ENCODE results near the gene ARPC1B.
"Not testable (repeated sequence)": the region's sequence is repeated elsewhere in the genome, so short reads cannot be mapped to it uniquely, and the experiment has no call there.

Gene ARPC1B

DNA sequence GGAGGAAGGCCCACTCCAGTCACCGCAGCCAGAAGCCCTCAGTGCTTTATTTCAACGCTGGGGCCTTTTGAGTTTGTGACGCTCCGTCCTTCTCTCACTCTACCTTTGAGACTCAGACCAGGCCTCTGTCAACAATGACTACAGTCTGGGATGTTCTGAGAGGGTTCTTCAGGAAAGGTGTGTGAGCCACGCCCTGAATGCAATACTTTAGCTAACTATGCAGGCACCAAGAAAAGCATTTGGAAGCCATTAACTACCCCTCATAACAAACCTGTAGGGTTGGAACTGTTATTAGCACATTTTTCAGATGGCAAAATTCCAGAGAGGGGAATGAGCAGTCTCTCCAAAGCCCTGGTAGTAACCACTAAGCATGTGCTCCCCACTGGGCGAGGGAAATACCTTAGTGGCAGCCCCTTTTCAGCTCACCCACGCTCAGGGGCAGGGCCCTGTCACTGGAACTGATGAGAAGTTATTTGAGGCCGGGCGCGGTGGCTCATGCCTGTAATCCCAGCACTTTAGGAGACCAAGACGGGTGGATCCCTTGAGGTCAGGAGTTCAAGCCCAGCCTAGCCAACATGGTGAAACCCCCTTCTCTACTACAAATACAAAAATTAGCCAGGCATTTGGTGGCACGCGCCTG, 5.7 kb upstream of the ARPC1B start:
- DNase-seq: no peak

DNA sequence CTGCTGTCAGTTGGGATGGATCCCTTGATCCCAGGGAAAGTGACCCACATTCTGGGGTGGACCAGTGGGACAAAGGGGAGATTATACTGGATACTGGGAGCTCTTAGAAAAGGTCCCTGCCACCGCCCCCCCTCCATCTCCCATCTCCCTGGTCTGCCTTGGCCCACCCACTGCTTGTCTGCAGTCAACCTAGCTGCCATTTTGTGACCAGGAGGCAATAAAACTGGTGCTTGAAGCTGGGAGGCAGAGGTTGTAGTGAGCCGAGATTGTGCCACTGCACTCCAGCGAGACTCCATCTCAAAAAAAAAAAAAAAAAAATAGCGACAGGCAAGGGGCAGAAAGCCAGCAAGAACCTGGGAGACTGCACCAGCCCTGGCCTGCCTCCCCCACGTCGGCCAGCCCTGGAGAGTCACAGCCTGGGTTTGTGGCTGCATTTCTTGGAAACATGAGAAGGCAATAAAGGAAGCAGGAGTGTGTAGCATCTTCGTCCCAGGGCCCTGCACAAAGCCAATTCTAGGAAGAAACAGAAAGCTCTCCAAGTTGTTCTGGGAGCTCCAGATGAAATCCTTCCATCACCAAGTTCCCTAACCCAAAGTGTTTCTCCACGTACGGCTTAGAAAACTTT, 4.7 kb upstream of the ARPC1B start:
- no peak for DNase-seq

DNA sequence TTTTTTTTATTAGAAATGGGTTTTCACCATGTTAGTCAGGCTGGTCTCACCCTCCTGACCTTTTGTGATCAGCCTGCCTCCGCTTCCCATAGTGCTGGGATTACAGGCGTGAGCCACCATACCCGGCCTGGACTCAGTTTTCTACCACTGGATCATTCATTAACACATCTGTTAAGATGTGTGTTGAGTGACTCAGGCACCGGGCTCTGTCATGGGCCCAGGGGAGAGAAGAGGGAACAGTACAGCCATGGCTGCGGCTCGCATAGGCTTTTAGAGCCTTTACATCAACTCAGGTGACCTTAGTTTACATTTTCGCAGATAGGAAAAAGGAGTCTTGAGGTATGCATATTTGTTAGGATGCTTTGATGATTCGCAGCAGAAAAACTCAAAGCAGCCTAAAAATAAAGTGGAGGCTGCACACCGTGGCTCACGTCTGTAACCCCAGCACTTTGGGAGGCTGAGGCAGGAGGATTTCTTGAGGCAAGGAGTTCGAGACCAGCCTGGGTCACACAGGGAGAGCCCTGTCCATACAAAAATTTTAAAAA, 3.1 kb upstream of the ARPC1B start:
- no peak for DNase-seq

DNA sequence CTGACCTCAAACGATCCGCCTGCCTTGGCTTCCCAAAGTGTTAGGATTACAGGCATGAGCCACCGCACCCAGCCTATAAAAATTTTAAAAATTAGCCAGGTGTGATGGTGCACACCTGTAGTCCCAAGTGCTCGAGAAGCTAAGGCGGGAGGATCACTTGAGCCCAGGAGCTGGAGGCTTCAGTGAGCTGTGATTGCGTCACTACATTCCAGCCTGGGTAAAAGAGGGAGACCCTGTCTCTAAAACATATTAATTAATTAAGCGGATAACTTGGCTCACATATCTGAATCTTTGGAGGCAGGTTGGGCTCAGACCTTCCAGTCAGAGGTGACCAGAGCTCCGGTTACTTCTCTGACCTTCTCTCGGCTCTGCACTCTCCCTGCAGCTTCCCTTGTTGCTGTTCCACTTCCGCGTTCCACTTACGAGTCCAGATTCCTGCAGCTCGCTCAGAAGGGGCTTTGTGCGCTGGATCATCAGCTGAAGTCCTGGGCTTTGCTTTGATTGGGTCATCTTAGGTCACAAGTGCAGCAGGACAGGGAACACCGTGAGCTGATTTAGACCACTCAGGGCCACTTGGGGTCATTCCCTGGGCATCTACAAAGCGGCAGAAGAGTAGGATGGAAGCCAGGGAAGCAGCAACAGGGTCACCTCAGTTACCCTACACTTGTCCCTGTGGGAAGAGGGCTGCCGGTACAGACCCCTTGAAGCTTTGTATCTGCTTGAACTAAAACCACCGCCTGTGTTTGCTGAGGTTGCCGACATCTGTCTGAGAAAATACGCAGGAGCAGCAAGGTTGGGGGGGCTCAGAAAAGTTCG, 2.0 kb upstream of the ARPC1B start:
- DNase-seq: peak in 2 of 56 donors; percentile 14 to 37

DNA sequence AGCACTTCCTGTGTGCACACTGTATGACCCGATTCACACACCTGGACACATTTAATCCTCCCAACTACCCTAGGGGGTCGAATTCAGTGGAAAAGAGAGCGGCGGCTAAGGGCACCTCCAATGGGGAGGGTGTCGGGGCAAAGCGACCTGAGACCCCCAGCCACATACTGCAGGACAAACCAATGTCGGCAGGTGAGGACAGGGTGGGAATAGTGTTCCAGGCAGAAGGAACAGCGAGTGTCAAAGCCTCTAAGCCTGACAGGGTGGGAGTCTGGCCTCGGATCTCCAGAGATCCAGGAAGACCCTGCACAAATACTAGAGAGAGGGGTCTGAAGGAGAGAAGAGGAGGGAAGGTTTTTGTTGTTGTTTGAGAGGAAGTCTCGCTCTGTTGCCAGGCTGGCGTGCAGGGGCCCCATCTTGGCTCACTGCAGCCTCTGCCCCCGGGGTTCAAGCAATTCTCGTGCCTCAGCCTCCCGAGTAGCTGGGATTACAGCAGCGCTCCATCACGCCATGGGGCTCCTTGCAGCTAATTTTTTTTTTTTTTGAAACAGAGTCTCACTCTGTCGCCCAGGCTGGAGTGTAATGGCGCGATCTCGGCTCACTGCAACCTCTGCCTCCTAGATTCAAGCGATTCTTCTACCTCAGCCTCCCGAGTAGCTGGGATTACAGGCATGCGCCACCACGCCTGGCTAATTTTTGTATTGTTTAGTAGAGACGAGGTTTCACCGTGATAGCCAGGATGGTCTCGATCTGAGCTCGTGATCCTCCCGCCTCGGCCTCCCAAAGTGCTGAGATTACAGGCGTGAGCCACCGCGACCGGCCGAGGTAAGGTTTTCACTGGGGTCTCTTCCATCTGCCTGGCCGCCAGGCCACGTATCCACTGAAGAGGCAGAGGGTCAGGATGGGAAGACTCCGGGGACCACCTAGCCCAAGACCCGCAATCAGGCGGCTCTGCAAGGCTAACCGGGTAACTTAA, 1.2 kb upstream of the ARPC1B start:
- no peak for DNase-seq

DNA sequence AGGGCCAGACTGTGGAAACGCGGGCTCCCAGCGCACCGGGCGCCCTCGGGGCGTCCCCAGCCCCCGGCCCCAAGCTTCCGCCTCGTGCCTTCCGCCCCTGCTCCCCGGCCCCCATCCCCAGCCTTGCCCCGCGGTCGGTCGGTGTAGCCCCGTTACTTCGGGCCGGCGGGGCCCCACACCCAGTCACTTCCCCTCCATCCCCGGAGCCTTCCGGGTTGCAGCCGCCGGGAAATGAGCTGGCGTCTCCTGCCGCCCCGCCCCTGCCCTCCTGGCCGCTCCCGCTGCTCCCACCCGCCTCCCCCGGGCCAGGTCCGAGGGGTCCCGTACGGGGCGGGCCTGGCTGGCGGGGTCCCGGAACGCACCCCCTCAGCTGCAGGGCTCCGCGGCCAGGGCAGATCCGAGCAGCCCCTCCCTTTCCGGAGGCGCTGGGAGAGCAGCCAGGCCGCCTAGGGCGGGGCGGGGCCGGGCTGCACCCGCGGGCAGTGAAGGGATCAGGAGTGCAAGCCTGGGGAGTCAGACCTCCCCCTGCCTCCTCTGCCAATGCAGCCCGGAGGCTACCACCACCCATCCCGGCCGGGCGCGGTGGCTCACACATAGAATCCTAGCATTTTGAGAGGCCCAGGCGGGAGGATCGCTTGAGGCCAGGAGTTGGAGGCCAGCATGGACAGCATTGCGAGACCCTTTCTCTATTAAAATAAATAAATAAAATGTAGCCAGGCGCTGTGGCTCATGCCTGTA, 709 bp downstream of the ARPC1B start:
- DNase-seq: peak in 32 of 56 donors; percentile 12 to 68 (median 34)

DNA sequence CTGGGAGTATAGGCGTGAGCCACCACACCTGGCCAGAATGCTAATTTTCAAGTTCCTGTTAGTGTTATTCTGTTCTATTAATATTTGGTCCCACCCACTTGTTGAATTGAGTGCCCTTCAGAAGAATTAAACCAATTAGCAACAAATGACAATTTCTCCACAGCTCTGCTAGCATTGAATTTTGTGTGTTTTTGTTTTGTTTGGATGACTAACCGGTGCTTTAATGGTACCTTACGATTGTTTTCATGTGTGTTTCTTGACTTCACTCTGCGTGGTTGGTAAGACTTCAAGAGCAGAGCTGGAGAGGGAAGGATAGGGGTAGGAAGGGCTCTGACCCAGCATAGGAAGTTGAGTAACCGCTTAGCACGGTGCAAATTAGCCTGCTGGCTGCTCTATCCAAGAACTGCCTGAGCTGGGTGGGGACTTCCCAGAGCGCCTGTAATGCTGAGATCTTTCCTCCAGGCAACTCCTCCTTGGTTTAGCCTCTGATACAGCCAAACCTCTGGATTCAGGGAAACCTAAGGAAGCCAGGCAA, 4.6 kb downstream of the ARPC1B start:
- DNase-seq: peak in 6 of 56 donors; percentile 8 to 35 (median 18)

DNA sequence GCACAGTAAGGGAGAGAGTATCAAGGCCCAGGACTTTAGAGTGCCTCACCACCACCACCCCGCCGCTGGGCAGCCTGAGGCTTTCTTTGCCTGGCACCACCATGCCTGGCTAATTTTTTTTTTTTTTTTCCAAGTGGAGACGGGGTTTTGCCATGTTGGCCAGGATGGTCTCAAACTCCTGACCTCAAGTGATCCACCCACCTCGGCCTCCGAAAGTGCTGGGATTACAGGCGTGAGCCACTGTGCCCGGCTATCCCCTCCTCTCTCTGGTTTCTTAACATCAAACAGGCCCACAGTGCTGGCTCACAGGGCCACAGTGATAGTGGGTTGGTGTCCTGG, 5.1 kb downstream of the ARPC1B start:
- DNase-seq: not testable (repeated sequence)

DNA sequence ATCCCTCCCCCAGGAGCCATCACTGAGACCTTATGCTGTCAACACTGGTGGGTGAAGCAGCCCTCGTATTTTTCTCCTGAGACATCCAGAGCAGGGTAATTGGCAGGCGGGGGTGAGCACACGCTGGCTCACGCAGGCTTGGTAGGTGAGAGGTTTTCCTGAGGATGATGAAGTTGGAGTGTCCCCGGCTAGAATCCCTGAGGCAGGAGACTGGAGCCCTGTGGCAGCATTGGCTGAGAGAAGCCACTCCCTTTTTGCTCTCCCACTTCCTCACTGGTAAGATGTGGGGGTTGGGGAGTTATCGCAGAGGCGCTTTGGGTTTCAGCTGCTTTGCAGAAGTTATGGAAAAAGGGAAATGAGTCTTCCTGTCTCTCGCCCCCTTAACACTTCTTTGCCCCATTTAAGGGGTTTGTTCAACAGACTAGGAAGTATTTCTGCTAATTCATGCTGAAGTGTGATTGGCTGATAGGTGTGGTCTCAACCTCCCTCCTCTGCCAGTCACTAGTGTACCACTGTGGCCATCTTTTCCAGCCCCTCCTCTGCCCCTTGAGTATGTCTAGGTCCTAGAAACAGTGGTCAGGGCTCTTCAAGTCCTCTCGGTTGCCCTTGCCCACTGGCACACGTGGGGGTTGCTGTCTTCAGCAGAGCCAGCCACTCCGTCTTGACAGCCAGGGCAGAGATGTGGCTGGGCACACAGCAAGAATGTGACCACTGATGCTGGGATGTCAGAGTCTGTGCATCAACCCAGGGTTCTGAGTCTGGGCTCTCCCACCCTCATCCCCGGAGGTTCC, 5.7 kb downstream of the ARPC1B start:
- DNase-seq: peak in 34 of 56 donors; percentile 7 to 74 (median 24)

DNA sequence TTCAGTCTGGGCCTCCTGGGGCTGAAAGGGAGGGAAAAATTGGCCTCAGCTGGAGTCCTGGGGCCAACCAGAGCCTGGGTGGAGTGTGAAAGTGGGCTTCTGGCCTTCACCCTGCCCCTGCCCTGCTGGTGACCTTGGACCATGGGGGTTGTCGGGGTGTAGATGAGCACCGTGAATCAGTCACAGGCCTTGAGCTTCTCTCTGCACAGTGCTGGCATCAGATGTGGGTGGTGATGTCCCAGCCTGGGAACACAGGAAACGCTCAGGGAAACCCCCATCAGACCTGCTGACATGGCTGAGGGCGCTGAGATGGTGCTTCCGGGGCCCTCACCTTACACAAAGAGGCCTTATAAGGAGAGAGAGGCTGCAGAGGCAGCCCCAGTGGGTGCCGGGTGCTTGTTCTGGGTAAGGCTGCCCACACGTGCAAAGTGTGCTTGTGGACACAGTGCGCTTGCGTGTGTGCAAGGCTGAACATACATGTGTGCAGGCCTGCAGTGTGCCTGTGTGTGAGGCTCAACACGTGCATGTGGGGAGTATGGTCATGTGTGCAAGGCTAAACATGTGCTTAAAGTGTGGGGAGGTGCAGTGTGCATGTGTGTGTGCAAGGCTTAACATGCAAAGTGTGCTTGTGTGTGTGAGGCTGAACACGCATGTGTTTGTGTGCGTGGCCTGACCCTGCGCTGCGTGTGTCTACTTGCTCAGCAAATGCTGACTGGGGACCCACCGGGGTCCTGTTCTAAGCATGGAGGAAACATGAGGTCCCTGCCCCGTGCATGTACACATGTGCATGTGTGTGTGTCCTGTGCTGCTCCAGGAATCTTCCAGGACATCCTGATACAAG, 6.5 kb downstream of the ARPC1B start:
- no peak for DNase-seq

DNA sequence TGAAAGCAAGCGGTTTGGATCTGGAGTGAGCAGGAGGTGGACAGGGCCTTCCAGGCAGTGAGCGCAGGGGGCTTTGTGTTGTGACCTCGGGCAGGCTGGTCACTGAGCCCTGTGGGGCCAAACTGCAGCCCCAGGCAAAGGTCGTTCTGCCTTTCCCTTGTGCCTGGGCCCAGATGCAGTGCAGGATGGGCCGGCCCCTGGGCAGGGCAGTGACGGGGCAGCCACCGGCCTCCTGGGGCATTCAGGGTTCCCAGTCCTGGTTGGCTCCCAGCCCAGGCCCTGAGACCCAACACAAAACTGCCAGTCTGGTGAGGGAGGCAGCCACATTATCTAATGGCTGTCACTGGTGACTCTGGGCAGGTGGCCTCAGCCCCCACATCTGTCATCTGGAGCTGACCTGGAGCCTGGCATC, 7.1 kb downstream of the ARPC1B start:
- DNase-seq: no peak

DNA sequence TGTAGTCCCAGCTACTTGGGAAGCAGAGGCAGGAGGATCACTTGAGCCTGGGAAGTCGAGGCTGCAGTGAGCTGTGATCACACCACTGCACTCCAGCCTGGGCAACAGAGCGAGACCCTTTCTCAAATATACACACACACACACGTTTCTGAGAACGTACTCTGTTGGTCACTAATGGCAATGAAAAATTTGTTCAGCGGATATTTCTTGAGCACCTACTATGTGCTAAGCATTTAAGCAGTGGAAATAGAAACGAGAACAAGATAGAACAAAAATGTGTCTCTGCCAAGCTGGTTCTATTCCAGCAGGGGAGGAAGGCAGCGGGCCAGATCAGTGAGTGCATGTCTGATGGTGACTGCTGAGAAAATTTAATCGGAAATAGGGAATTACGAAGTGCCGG, 8.7 kb downstream of the ARPC1B start:
- DNase-seq: no peak

DNA sequence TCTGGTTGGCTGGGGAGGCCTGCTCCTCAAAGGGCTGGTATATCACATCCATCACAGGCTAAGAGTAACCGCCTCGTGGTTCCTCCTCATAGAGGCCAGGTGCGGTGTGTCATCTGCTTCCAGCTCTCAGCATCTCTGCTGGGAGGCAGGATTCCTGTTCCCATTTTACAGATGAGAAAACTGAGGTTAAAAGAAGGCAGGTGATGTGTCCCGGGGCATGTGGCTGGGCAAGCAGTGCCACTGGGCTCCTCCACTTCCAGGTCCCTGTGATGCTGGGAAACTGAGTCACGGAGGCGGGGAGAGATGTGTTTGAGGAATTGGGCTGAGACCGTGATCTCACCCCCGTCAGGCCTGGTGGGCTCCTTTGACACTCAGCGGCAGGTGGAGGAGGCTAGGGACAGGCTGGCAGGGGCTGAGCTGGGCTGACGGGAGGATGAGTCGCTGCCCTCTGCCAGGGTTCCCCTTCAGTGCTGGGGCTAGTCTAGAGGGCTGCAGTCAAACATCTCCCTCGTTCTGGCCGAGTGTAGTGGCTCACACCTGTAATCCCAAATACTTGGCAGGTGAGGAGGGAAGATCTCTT, 9.4 kb downstream of the ARPC1B start:
- DNase-seq: no peak

DNA sequence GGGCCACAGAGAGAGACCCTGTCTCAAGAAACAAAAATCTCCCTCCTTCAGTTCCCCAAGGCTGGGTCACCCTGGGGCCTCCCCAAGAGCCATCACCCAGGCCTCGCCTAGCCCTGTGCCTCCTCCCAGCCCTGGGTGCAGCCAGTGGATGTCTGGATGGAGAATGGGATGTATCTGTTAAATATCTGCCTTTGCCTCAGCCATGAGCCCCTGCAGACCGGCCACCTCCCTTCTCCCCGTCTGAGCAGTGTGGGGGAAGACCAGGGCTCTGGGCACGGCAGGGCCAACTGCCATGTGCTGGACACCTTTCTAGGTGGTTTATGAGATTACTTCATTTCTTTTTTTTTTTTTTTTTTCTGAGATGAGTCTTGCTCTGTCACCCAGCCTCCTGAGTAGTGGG, 10.0 kb downstream of the ARPC1B start:
- no peak for DNase-seq

DNA sequence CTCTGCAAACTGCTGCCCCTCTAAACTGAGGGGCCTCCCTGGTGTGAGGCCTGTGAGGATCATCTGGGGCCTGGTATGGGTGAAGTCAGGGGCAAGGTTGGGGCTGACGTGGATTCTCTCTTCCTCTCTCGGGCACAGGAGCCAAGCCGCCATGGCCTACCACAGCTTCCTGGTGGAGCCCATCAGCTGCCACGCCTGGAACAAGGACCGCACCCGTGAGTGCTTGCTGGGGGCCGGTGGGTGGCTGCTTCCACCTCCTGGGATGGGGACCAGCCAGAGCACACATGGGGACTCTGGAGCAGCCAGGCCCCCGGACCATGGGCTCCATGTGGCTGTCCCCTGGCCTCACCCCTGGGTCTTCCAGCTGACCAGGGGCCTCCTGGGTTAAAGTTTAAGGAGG, 11.0 kb downstream of the ARPC1B start:
- DNase-seq: no peak

DNA sequence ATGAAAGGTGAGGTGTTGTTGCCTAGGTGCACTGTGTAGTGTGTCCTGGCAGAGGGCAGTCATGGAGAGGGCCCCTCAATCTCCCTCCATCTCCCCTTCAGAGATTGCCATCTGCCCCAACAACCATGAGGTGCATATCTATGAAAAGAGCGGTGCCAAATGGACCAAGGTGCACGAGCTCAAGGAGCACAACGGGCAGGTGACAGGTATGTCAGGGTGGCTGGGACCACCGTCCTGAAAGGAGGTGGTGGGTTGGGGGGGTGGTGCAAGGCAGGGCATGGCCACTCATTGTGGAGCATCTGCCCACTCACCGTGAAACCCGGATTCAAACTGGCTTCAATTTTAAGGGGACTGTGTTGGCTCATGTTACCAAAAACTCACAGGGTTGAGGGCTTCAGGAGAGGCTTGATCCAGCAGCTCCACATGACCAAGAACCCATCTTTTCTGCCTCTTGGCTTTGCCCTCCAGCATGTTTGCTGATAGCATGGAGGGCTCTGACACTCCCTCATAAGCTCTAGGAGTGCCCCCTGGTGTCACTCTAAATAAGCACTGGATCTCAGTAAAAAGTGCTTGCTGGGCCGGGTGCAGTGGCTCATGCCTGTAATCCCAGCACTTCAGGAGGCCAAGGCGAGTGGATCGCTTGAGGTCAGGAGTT, 12.2 kb downstream of the ARPC1B start:
- no peak for DNase-seq

DNA sequence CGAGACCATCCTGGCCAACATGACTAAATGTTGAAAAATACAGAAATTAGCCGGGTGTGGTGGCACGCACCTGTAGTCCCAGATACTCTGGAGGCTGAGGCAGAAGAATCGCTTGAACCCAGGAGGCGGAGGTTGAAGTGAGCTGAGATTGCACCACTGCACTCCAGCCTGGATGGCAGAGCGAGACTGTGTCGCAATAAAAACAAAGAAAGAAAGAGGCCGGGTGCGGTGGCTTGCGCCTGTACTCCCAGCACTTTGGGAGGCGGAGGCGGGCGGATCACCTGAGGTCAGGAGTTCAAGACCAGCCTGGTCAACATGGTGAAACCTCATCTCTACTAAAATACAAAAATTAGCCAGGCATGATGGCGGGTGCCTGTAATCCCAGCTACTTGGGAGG, 12.7 kb downstream of the ARPC1B start:
- not testable (repeated sequence) for DNase-seq

Measured in amygdala (tissue), 56 donors.